ENCODE data around the gene GJC2.
A peak's percentile ranks its signal among the peaks of the same experiment; 100 is the strongest.

Gene GJC2

GRCh38 chr1:228158151-228159007, 8.6 kb downstream of the GJC2 start:
- no peak for DNase-seq

- no peak for DNase-seq
Observed at GRCh38 chr1:228159008-228159665, 9.4 kb downstream of the GJC2 start.

GRCh38 chr1:228160201-228160761, 10.6 kb downstream of the GJC2 start:
- DNase-seq = no peak

- DNase-seq = no peak
Observed at GRCh38 chr1:228161362-228161761, 11.6 kb downstream of the GJC2 start.

GRCh38 chr1:228161866-228162265, 12.1 kb downstream of the GJC2 start:
- no peak for DNase-seq

- DNase-seq = no peak
Observed at GRCh38 chr1:228162286-228163006, 12.7 kb downstream of the GJC2 start.

GRCh38 chr1:228163007-228163753, 13.4 kb downstream of the GJC2 start:
- DNase-seq = no peak

GRCh38 chr1:228163776-228164519, 14.2 kb downstream of the GJC2 start:
- DNase-seq = no peak

GRCh38 chr1:228164561-228165371, 15.0 kb downstream of the GJC2 start:
- DNase-seq = no peak

GRCh38 chr1:228165372-228166169, 15.8 kb downstream of the GJC2 start, which contains the start of gene IBA57:
Gene IBA57 (plus strand): TSS chr1:228165804. CDS start chr1:228165817, 13 bp downstream.
- peak; percentile 100 for DNase-seq

GRCh38 chr1:228166170-228166936, 16.6 kb downstream of the GJC2 start:
- DNase-seq = peak; percentile 86

GRCh38 chr1:228168563-228169270, 19.0 kb downstream of the GJC2 start:
- no peak for DNase-seq

- DNase-seq = no peak
Observed at GRCh38 chr1:228169345-228169744, 19.6 kb downstream of the GJC2 start.

- DNase-seq = no peak
Observed at GRCh38 chr1:228170666-228171065, 20.9 kb downstream of the GJC2 start.

GRCh38 chr1:228171221-228171891, 21.6 kb downstream of the GJC2 start:
- DNase-seq = no peak

- no peak for DNase-seq
Observed at GRCh38 chr1:228172591-228173527, 23.1 kb downstream of the GJC2 start.
